BJ (cell line): Measurements from ENCODE around the gene SORCS1. TPM values are rescaled to one million over a fixed set of nuclear protein-coding genes. Genes with fewer than 3 reads are reported as not detected.

Experiments used
- CTCF ChIA-PET: fragments of 350-600 bp; formaldehyde crosslinking; extraction: SDS; loops from one replicate; lab custom pipeline; 2021; ENCODE audit warnings: antibody characterized with exemption, inconsistent platforms; lab: Yijun Ruan, JAX
- POLR2A ChIA-PET: fragments of 300-600 bp; sonication (Branson Sonifier 250); formaldehyde crosslinking; extraction: SDS; loops from one replicate; lab custom pipeline; 2021; ENCODE audit warnings: antibody characterized with exemption; lab: Charles Lee
- DNase-seq: peaks from one replicate; pipeline ENCODE4 v3.0.0-alpha.2; 2011; ENCODE audit warnings: low read depth
- H3K27me3 ChIP-seq: 2 replicates; pipeline ENCODE4 v1.6.0; 2011; ENCODE audit warnings: low read length; ENCODE audit not compliant: control insufficient read depth, insufficient read depth
- H3K36me3 ChIP-seq: 2 replicates; pipeline ENCODE4 v1.5.1; 2011; ENCODE audit warnings: low read length; ENCODE audit not compliant: control insufficient read depth, insufficient read depth
- H3K4me3 ChIP-seq: 2 replicates; pipeline ENCODE4 v1.5.1; 2011; ENCODE audit warnings: low read depth, mild to moderate bottlenecking, control low read depth, low read length
- CTCF ChIP-seq: IDR thresholded peaks from 2 replicates; pipeline ENCODE4 v1.5.1; 2011; ENCODE audit warnings: low read depth, mild to moderate bottlenecking, control low read depth, inconsistent platforms, low read length, moderate library complexity; ENCODE audit not compliant: insufficient read depth
- polyA plus RNA-seq: library from polyadenylated mRNA; depleted of rRNA; stranded (reverse); fragments of >200 nt; gene quantifications from 2 replicates; pipeline ENCODE4 v1.2.3, GENCODE V29; 2011

The SORCS1 gene
- polyA plus RNA-seq, 1 experiment: 0.01 TPM

DNA sequence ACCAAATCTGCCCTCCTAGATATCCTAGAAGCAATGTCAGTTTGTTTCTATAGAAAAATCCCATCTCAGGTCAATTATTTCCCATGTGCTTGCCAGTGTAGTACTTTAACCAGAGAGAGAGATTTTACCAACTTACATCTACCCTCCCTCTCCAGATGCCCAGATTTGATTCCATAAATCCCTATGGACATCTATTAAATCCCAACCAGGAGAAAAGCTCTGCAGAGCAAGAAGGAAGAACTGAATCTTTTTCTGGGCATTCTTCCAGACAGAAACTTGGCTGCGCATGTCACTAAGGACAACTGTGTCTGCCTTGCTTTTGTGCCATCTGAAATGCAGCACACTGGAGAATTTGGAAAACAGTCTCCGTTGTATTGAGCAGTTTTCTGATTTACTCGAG, 597.6 kb downstream of the SORCS1 start:
- CTCF ChIA-PET: no interaction called here
- no peak for TF ChIP-seq CTCF
- no peak for DNase-seq

GRCh38 chr10:106565546-106565945, 599.0 kb downstream of the SORCS1 start:
- CTCF ChIA-PET: interaction anchor here (0.8 kb wide), 1 partner anchor 14 kb away, joined by 3 read pairs; no protein-coding TSS in a partner anchor
- no peak overlapping the region for H3K4me3 ChIP-seq
- H3K27me3 ChIP-seq: no peaks in the 10 kb centered on the region
- POLR2A ChIA-PET: no interaction called here
- DNase-seq: no peak
- no peak for TF ChIP-seq CTCF
- H3K36me3 ChIP-seq: no peaks in the 10 kb centered on the region

More for the DNA sequence above, 597.6 kb downstream of the SORCS1 start:
- Histone ChIP-seq H3K27me3 (no peaks in the 10 kb centered on the region), H3K4me3 (no peak overlapping the region), H3K36me3 (no peaks in the 10 kb centered on the region)
- POLR2A ChIA-PET: no interaction called here

DNA sequence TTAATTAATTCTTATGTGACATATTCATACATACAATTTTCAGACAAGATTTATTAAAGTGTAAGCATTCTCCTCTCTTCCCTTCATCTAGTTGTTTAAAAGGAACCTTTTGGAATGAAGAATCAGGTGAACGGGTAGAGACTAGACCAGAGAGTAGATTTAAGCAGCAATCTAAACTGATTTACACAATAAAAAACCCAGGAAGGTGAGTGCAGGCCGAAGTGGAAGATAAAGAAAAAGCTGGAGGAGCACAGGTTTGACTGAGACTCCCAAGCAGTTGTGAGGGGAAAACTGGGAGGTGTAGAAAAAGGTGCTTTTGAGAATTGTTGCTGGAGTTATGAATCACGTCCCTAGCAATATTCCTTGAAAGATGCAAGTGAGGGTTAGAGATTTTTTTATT, 601.1 kb downstream of the SORCS1 start:
- POLR2A ChIA-PET: no interaction called here
- no peak for DNase-seq
- CTCF ChIA-PET: no interaction called here
- no peak overlapping the region for H3K4me3 ChIP-seq
- H3K36me3 ChIP-seq: no peaks in the 10 kb centered on the region
- H3K27me3 ChIP-seq: no peaks in the 10 kb centered on the region
- no peak for TF ChIP-seq CTCF

- no peak overlapping the region for H3K4me3 ChIP-seq
- no peak for DNase-seq
- ChIA-PET POLR2A (no interaction called here), CTCF (no interaction called here)
- TF ChIP-seq CTCF: no peak
- no peaks in the 10 kb centered on the region for H3K27me3 ChIP-seq
- H3K36me3 ChIP-seq: no peaks in the 10 kb centered on the region
Measured at GRCh38 chr10:106560925-106561640, 603.4 kb downstream of the SORCS1 start.

- no peak for TF ChIP-seq CTCF
- POLR2A ChIA-PET: no interaction called here
- no peak for DNase-seq
- Histone ChIP-seq H3K36me3 (no peaks in the 10 kb centered on the region), H3K27me3 (no peaks in the 10 kb centered on the region), H3K4me3 (no peak overlapping the region)
- CTCF ChIA-PET: interaction anchor here (0.7 to 1.5 kb wide), 3 partner anchors 12 to 59 kb away, joined by 3 to 6 read pairs (median 4); no protein-coding TSS in a partner anchor
Measured at GRCh38 chr10:106559442-106559841, 605.1 kb downstream of the SORCS1 start.
